Skeletal muscle tissue (tissue), 4 donors: ENCODE results near the gene PTPN4. TPM values are rescaled to one million over a fixed set of nuclear protein-coding genes. Genes with fewer than 3 reads are reported as not detected.
"Not testable (repeated sequence)": the region's sequence is repeated elsewhere in the genome, so short reads cannot be mapped to it uniquely, and the experiment has no call there.

ENCODE experiments used
- H3K27ac ChIP-seq: one replicate; pipeline ENCODE4 v1.7.0; 2013; ENCODE audit warnings: mild to moderate bottlenecking, low read depth, low read length, inconsistent platforms
- H3K27me3 ChIP-seq, 3 donors: one replicate each; pipeline ENCODE4 v1.7.0; 2013; ENCODE audit warnings: low read length in 3 of 3; ENCODE audit not compliant: control insufficient read depth in 3 of 3, insufficient read depth in 3 of 3
- H3K36me3 ChIP-seq, 3 donors: one replicate each; pipeline ENCODE4 v1.7.0; 2013; ENCODE audit warnings: low read length in 3 of 3; ENCODE audit not compliant: control insufficient read depth in 3 of 3, insufficient read depth in 3 of 3
- H3K4me1 ChIP-seq, 3 donors: one replicate each; pipeline ENCODE4 v1.7.0; 2013; ENCODE audit warnings: low read length in 3 of 3, mild to moderate bottlenecking in 3 of 3; ENCODE audit not compliant: control insufficient read depth in 3 of 3, insufficient read depth in 3 of 3
- H3K4me3 ChIP-seq, 3 donors: one replicate each; pipeline ENCODE4 v1.7.0; 2013; ENCODE audit warnings: low read length in 3 of 3
- H3K9ac ChIP-seq, 3 donors: one replicate each; pipeline ENCODE4 v1.7.0; 2013; ENCODE audit warnings: low read length in 3 of 3, mild to moderate bottlenecking in 3 of 3, moderate library complexity in 2 of 3, low read depth in 1 of 3
- H3K9me3 ChIP-seq, 3 donors: one replicate each; pipeline ENCODE4 v1.7.0; 2013; ENCODE audit warnings: low read length in 3 of 3; ENCODE audit not compliant: control insufficient read depth in 3 of 3
- total RNA-seq: library from RNA; depleted of rRNA; stranded (reverse); fragments of >200 nt; gene quantifications from one replicate; pipeline ENCODE4 v1.2.3, GENCODE V29; 2014
- donor health status: Osteomylitis.

PTPN4 gene
- total RNA-seq, 1 donor from 2014 or later: 37.1 TPM

- Histone ChIP-seq H3K9ac (no peak overlapping the region), H3K27me3 (no peaks in the 10 kb centered on the region), H3K9me3 (no peaks in the 10 kb centered on the region), H3K27ac (no peak overlapping the region), H3K4me1 (peaks cover 0 to 1% (median 0%) of the 10 kb centered on the region in 3 donors), H3K4me3 (no peak overlapping the region), H3K36me3 (no peaks in the 10 kb centered on the region)
These were observed 40.7 kb downstream of the PTPN4 start for GRCh38 chr2:119800376-119800902.

GRCh38 chr2:119801040-119801439, 41.3 kb downstream of the PTPN4 start:
- no peaks in the 10 kb centered on the region for H3K36me3 ChIP-seq
- H3K9me3 ChIP-seq: no peaks in the 10 kb centered on the region
- no peaks in the 10 kb centered on the region for H3K27me3 ChIP-seq
- no peaks in the 10 kb centered on the region for H3K4me1 ChIP-seq
- H3K9ac ChIP-seq: no peak overlapping the region
- H3K4me3 ChIP-seq: no peak overlapping the region
- no peak overlapping the region for H3K27ac ChIP-seq

GRCh38 chr2:119801989-119802388, 42.3 kb downstream of the PTPN4 start:
- H3K9ac ChIP-seq, H3K9me3 ChIP-seq, H3K27ac ChIP-seq, H3K4me3 ChIP-seq, H3K36me3 ChIP-seq, H3K4me1 ChIP-seq, H3K27me3 ChIP-seq: not testable (repeated sequence)

GRCh38 chr2:119803101-119803500, 43.4 kb downstream of the PTPN4 start:
- Histone ChIP-seq H3K4me3 (no peak overlapping the region), H3K27me3 (no peaks in the 10 kb centered on the region), H3K9me3 (no peaks in the 10 kb centered on the region), H3K4me1 (no peaks in the 10 kb centered on the region), H3K9ac (no peak overlapping the region), H3K36me3 (no peaks in the 10 kb centered on the region), H3K27ac (no peak overlapping the region)

GRCh38 chr2:119804409-119804808, 44.7 kb downstream of the PTPN4 start:
- not testable (repeated sequence) for H3K4me1 ChIP-seq, H3K4me3 ChIP-seq, H3K27ac ChIP-seq, H3K36me3 ChIP-seq, H3K9me3 ChIP-seq, H3K27me3 ChIP-seq, H3K9ac ChIP-seq

GRCh38 chr2:119808516-119809147, 48.9 kb downstream of the PTPN4 start:
- H3K9ac ChIP-seq: peak overlapping the region in 1 of 3 donors; percentile 40
- H3K27ac ChIP-seq: no peak overlapping the region
- H3K4me1 ChIP-seq: peaks cover 0 to 2% (median 0%) of the 10 kb centered on the region in 3 donors
- no peak overlapping the region for H3K4me3 ChIP-seq
- peaks cover 0 to 4% (median 0%) of the 10 kb centered on the region in 3 donors for H3K36me3 ChIP-seq
- H3K27me3 ChIP-seq: no peaks in the 10 kb centered on the region
- no peaks in the 10 kb centered on the region for H3K9me3 ChIP-seq

- H3K9ac ChIP-seq: no peak overlapping the region
- no peak overlapping the region for H3K27ac ChIP-seq
These were observed 49.8 kb downstream of the PTPN4 start for GRCh38 chr2:119809339-119810048.

GRCh38 chr2:119810049-119810630, 50.4 kb downstream of the PTPN4 start:
- no peaks in the 10 kb centered on the region for H3K9me3 ChIP-seq
- no peak overlapping the region for H3K27ac ChIP-seq
- peaks cover 0 to 4% (median 0%) of the 10 kb centered on the region in 3 donors for H3K36me3 ChIP-seq
- H3K9ac ChIP-seq: no peak overlapping the region
- peaks cover 0 to 2% (median 0%) of the 10 kb centered on the region in 3 donors for H3K4me1 ChIP-seq
- H3K4me3 ChIP-seq: no peak overlapping the region
- no peaks in the 10 kb centered on the region for H3K27me3 ChIP-seq

More at GRCh38 chr2:119809339-119810048, 49.8 kb downstream of the PTPN4 start:
- Histone ChIP-seq H3K36me3 (peaks cover 0 to 4% (median 0%) of the 10 kb centered on the region in 3 donors), H3K27me3 (no peaks in the 10 kb centered on the region), H3K4me3 (no peak overlapping the region), H3K9me3 (no peaks in the 10 kb centered on the region), H3K4me1 (peaks cover 0 to 2% (median 0%) of the 10 kb centered on the region in 3 donors)

- Histone ChIP-seq H3K9me3 (no peaks in the 10 kb centered on the region), H3K27me3 (no peaks in the 10 kb centered on the region), H3K36me3 (peaks cover 0 to 4% (median 0%) of the 10 kb centered on the region in 3 donors), H3K9ac (no peak overlapping the region), H3K4me3 (no peak overlapping the region), H3K27ac (no peak overlapping the region), H3K4me1 (no peaks in the 10 kb centered on the region)
These were observed 54.5 kb downstream of the PTPN4 start for GRCh38 chr2:119814216-119814615.

GRCh38 chr2:119818792-119819191, 59.1 kb downstream of the PTPN4 start:
- Histone ChIP-seq H3K27me3 (no peaks in the 10 kb centered on the region), H3K4me3 (no peak overlapping the region), H3K9me3 (no peaks in the 10 kb centered on the region), H3K9ac (no peak overlapping the region), H3K36me3 (no peaks in the 10 kb centered on the region), H3K4me1 (peaks cover 0 to 6% (median 0%) of the 10 kb centered on the region in 3 donors), H3K27ac (no peak overlapping the region)
